ENCODE measurements around the gene ITGA3. TPM values are rescaled to one million over a fixed set of nuclear protein-coding genes. Genes with fewer than 3 reads are reported as not detected.

The ITGA3 gene
- total RNA-seq, 1 donor from 2014 or later = 13.2 TPM

GRCh38 chr17:50091918-50092285 is 36.0 kb downstream of the ITGA3 start:
- Mint-ChIP-seq H3K27me3 (ENCODE audit: unreplicated experiment) (peaks cover 8% of the 10 kb centered on the region), H3K27ac (ENCODE audit: unreplicated experiment) (no peak overlapping the region)

GRCh38 chr17:50093246-50093645 is 37.3 kb downstream of the ITGA3 start:
- Mint-ChIP-seq H3K4me1 (ENCODE audit: low read depth, unreplicated experiment) (peaks cover 8% of the 10 kb centered on the region), H3K36me3 (ENCODE audit: unreplicated experiment) (no peaks in the 10 kb centered on the region), H3K27me3 (ENCODE audit: unreplicated experiment) (peaks cover 8% of the 10 kb centered on the region), H3K9me3 (ENCODE audit: unreplicated experiment) (peaks cover 4% of the 10 kb centered on the region), H3K27ac (ENCODE audit: unreplicated experiment) (peak overlapping the region; percentile 43), H3K4me3 (ENCODE audit: unreplicated experiment) (peak overlapping the region; percentile 67)
- no peak for DNase-seq
- TF ChIP-seq CTCF (IDR thresholded peaks at IDR 0.05; ENCODE audit: partially characterized antibody, unreplicated experiment) = no peak

More at GRCh38 chr17:50091918-50092285, 36.0 kb downstream of the ITGA3 start:
- Mint-ChIP-seq H3K36me3 (ENCODE audit: unreplicated experiment) (no peaks in the 10 kb centered on the region), H3K4me1 (ENCODE audit: low read depth, unreplicated experiment) (peaks cover 6% of the 10 kb centered on the region), H3K9me3 (ENCODE audit: unreplicated experiment) (peaks cover 4% of the 10 kb centered on the region), H3K4me3 (ENCODE audit: unreplicated experiment) (no peak overlapping the region)
- TF ChIP-seq CTCF (IDR thresholded peaks at IDR 0.05; ENCODE audit: partially characterized antibody, unreplicated experiment) = no peak
- DNase-seq = no peak

- peaks cover 8% of the 10 kb centered on the region for H3K9me3 Mint-ChIP-seq (ENCODE audit: unreplicated experiment)
- peaks cover 8% of the 10 kb centered on the region for H3K27me3 Mint-ChIP-seq (ENCODE audit: unreplicated experiment)
- H3K36me3 Mint-ChIP-seq (ENCODE audit: unreplicated experiment) = no peaks in the 10 kb centered on the region
- DNase-seq = no peak
- H3K4me3 Mint-ChIP-seq (ENCODE audit: unreplicated experiment) = no peak overlapping the region
- TF ChIP-seq CTCF (IDR thresholded peaks at IDR 0.05; ENCODE audit: partially characterized antibody, unreplicated experiment) = no peak
- H3K4me1 Mint-ChIP-seq (ENCODE audit: low read depth, unreplicated experiment) = peaks cover 14% of the 10 kb centered on the region
- no peak overlapping the region for H3K27ac Mint-ChIP-seq (ENCODE audit: unreplicated experiment)
Measured at GRCh38 chr17:50093807-50094206, 37.9 kb downstream of the ITGA3 start.

GRCh38 chr17:50094243-50094752 is 38.4 kb downstream of the ITGA3 start:
- H3K27me3 Mint-ChIP-seq (ENCODE audit: unreplicated experiment) = peaks cover 8% of the 10 kb centered on the region
- H3K36me3 Mint-ChIP-seq (ENCODE audit: unreplicated experiment) = no peaks in the 10 kb centered on the region
- H3K27ac Mint-ChIP-seq (ENCODE audit: unreplicated experiment) = peak overlapping the region; percentile 60
- peaks cover 15% of the 10 kb centered on the region for H3K4me1 Mint-ChIP-seq (ENCODE audit: low read depth, unreplicated experiment)
- TF ChIP-seq CTCF (IDR thresholded peaks at IDR 0.05; ENCODE audit: partially characterized antibody, unreplicated experiment) = peak; percentile 99
- peak overlapping the region; percentile 98 for H3K4me3 Mint-ChIP-seq (ENCODE audit: unreplicated experiment)
- peaks cover 8% of the 10 kb centered on the region for H3K9me3 Mint-ChIP-seq (ENCODE audit: unreplicated experiment)
- peak; percentile 94 for DNase-seq

- Mint-ChIP-seq H3K27me3 (ENCODE audit: unreplicated experiment) (peaks cover 10% of the 10 kb centered on the region), H3K9me3 (ENCODE audit: unreplicated experiment) (peaks cover 8% of the 10 kb centered on the region), H3K4me1 (ENCODE audit: low read depth, unreplicated experiment) (peaks cover 16% of the 10 kb centered on the region), H3K36me3 (ENCODE audit: unreplicated experiment) (no peaks in the 10 kb centered on the region), H3K4me3 (ENCODE audit: unreplicated experiment) (peak within 1 kb of the TSS; percentile 98), H3K27ac (ENCODE audit: unreplicated experiment) (peak within 1 kb of the TSS; percentile 85)
- TF ChIP-seq CTCF (IDR thresholded peaks at IDR 0.05; ENCODE audit: partially characterized antibody, unreplicated experiment) = no peak
- DNase-seq = peak; percentile 95
Measured at GRCh38 chr17:50094753-50095619, 39.1 kb downstream of the ITGA3 start, which contains the start of gene PDK2. Gene PDK2, plus strand, starts transcription at chr17:50095351. Its CDS starts 85 bp downstream, at chr17:50095436.
